Gastrocnemius medialis (tissue), 4 donors: ENCODE results near the gene SLC8B1. TPM values are rescaled to one million over a fixed set of nuclear protein-coding genes. Genes with fewer than 3 reads are reported as not detected.

Experiments used
- ATAC-seq, 2 donors: fragments of 150-250 bp; one replicate each; pipeline ENCODE4 v1.9.1; 2016
- DNase-seq, 2 donors: peaks; one replicate each; pipeline ENCODE4 v3.0.0-alpha.2; 2019
- H3K27ac ChIP-seq, 4 donors: fragments of 200-600 bp; sonication (generic); 1 replicate in 1 of 4; 2 replicates in 3 of 4; pipeline ENCODE4 v1.5.1; 2016 to 2018; ENCODE audit warnings: mild to moderate bottlenecking in 2 of 4, moderate library complexity in 1 of 4
- H3K27me3 ChIP-seq, 3 donors: fragments of 200-600 bp; sonication (generic) in 2 of 3; 1 replicate in 1 of 3; 2 replicates in 2 of 3; pipeline versions ENCODE4 v1.5.1 to v1.6.0; 2016 to 2019; ENCODE audit warnings: mild to moderate bottlenecking in 1 of 3, moderate library complexity in 1 of 3
- H3K36me3 ChIP-seq, 2 donors: fragments of 200-600 bp; sonication (generic) in 1 of 2; one replicate each; pipeline ENCODE4 v1.5.1; 2017 to 2018
- H3K4me1 ChIP-seq, 2 donors: fragments of 200-600 bp; sonication (generic) in 1 of 2; one replicate each; pipeline ENCODE4 v1.5.1; 2016 to 2017; ENCODE audit warnings: mild to moderate bottlenecking in 2 of 2
- H3K4me3 ChIP-seq, 4 donors: fragments of 200-600 bp; sonication (generic) in 3 of 4; 1 replicate in 1 of 4; 2 replicates in 3 of 4; pipeline ENCODE4 v1.5.1; 2016 to 2019; ENCODE audit warnings: mild to moderate bottlenecking in 2 of 4
- H3K9me3 ChIP-seq, 3 donors: fragments of 200-600 bp; sonication (generic) in 2 of 3; 1 replicate in 1 of 3; 2 replicates in 2 of 3; pipeline ENCODE4 v1.5.1; 2016 to 2019
- POLR2A ChIP-seq, 2 donors: fragments of 450-650 bp; IDR thresholded peaks; one replicate each; pipeline ENCODE4 v1.6.1; 2017; ENCODE audit warnings: antibody characterized with exemption in 2 of 2, mild to moderate bottlenecking in 2 of 2, moderate library complexity in 2 of 2
- in situ Hi-C, 4 donors: fragments of 200-750 bp; cut with MboI; loops; one replicate each; pipeline versions ENCODE4 v1.15.0 to v1.8.0; 2017; ENCODE audit warnings: low sequenced_read_pairs in 4 of 4
- intact Hi-C: fragments of 100-400 bp; cut with DNase I; formaldehyde crosslinking; loops from one replicate; pipeline ENCODE4 v1.15.1; 2023; ENCODE audit warnings: low total_unique reads
- total RNA-seq, 4 donors: library from RNA; depleted of rRNA; stranded (reverse); fragments of >200 nt; gene quantifications; one replicate each; pipeline versions ENCODE4 v1.1.0 to v1.2.3, GENCODE V29; 2016
- TF ChIP-seq, protein P1 (sequence below), 5 experiments: fragments of 450-650 bp in 3 of 5; fragments of 200-600 bp in 2 of 5; sonication (generic) in 2 of 5; IDR thresholded peaks in 4 of 5; conservative IDR thresholded peaks in 1 of 5; 1 replicate in 4 of 5; 2 replicates in 1 of 5; pipeline ENCODE4 v1.5.1; 2016 to 2019; ENCODE audit warnings: antibody characterized with exemption in 5 of 5, mild to moderate bottlenecking in 3 of 5, moderate library complexity in 3 of 5

Gene SLC8B1
- total RNA-seq, 4 donors from 2014 or later = 8.2 to 21.2 (median 14.5) TPM

- Histone ChIP-seq H3K36me3 (no peaks in the 10 kb centered on the region), H3K4me1 (no peaks in the 10 kb centered on the region), H3K9me3 (no peaks in the 10 kb centered on the region), H3K27me3 (no peaks in the 10 kb centered on the region), H3K27ac (no peak overlapping the region), H3K4me3 (no peak overlapping the region)
- in situ Hi-C loops = no loop called here
- no peak for DNase-seq
- ATAC-seq = no peak
- TF ChIP-seq POLR2A (IDR thresholded peaks at IDR 0.05) = no peak
- TF ChIP-seq, protein P1, sequence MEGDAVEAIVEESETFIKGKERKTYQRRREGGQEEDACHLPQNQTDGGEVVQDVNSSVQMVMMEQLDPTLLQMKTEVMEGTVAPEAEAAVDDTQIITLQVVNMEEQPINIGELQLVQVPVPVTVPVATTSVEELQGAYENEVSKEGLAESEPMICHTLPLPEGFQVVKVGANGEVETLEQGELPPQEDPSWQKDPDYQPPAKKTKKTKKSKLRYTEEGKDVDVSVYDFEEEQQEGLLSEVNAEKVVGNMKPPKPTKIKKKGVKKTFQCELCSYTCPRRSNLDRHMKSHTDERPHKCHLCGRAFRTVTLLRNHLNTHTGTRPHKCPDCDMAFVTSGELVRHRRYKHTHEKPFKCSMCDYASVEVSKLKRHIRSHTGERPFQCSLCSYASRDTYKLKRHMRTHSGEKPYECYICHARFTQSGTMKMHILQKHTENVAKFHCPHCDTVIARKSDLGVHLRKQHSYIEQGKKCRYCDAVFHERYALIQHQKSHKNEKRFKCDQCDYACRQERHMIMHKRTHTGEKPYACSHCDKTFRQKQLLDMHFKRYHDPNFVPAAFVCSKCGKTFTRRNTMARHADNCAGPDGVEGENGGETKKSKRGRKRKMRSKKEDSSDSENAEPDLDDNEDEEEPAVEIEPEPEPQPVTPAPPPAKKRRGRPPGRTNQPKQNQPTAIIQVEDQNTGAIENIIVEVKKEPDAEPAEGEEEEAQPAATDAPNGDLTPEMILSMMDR (IDR thresholded peaks at IDR 0.05 in 4 of 5, conservative IDR thresholded peaks at IDR 0.05 in 1 of 5) = no peak
- intact Hi-C loops = no loop called here
Measured at GRCh38 chr12:113348849-113349536, 14.1 kb upstream of the SLC8B1 start.

DNA sequence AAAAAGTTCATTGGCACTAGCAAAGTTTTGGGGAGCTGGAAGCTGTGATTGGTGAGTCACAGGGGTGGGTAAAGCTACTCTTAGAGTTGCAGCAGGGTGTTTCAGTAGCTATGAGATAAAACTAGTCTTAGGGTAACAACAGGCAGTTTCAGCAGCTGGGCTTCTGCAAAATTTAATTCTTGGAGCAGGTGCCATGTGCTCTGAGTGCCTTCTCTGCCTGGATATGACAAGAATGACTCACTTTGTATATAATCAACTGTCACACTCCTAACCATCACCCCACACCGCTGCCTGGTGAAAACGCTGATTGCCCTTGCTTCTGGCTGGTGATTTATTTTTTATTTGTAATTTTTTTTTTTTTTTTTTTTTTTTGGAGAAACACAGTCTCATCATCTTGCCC is 13.0 kb upstream of the SLC8B1 start:
- in situ Hi-C loops = no loop called here
- no peak for DNase-seq

DNA sequence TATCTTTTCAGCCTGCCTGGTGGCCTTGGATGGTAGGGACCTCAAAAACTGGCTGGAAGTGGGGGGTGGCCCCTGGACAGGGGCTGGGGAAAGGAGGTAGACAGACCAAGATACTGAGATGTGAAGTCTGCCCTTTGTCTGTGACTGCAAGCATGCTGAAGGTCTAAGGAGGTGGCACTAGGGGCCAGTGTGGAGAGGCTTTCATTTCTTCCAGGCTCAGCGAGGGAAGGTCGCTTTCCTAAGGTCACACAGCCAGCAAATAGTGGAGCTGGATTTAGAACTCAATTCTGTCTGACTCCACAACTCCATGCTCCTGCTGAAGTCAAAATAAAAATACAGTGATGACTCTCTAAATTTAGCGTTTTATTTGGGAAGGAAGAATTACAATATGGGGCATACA is 12.2 kb upstream of the SLC8B1 start:
- H3K4me3 ChIP-seq = no peak overlapping the region
- no peak for ATAC-seq
- H3K36me3 ChIP-seq = no peaks in the 10 kb centered on the region
- DNase-seq = no peak
- no peak overlapping the region for H3K27ac ChIP-seq
- intact Hi-C loops = no loop called here
- no peaks in the 10 kb centered on the region for H3K27me3 ChIP-seq
- H3K9me3 ChIP-seq = no peaks in the 10 kb centered on the region
- in situ Hi-C loops = no loop called here
- H3K4me1 ChIP-seq = no peaks in the 10 kb centered on the region
- TF ChIP-seq POLR2A (IDR thresholded peaks at IDR 0.05) = no peak
- TF ChIP-seq, protein P1 (IDR thresholded peaks at IDR 0.05 in 4 of 5, conservative IDR thresholded peaks at IDR 0.05 in 1 of 5) = no peak

More for the DNA sequence above, 13.0 kb upstream of the SLC8B1 start:
- H3K27me3 ChIP-seq = no peaks in the 10 kb centered on the region
- no peak for ATAC-seq
- no peak overlapping the region for H3K4me3 ChIP-seq
- no peaks in the 10 kb centered on the region for H3K9me3 ChIP-seq
- H3K4me1 ChIP-seq = no peaks in the 10 kb centered on the region
- TF ChIP-seq POLR2A (IDR thresholded peaks at IDR 0.05) = no peak
- TF ChIP-seq, protein P1 (IDR thresholded peaks at IDR 0.05 in 4 of 5, conservative IDR thresholded peaks at IDR 0.05 in 1 of 5) = no peak
- no peak overlapping the region for H3K27ac ChIP-seq
- intact Hi-C loops = no loop called here
- no peaks in the 10 kb centered on the region for H3K36me3 ChIP-seq

GRCh38 chr12:113346353-113346752 is 11.4 kb upstream of the SLC8B1 start:
- in situ Hi-C loops (no loop called here), intact Hi-C loops (no loop called here)
- ATAC-seq = no peak
- H3K36me3 ChIP-seq = no peaks in the 10 kb centered on the region
- H3K27me3 ChIP-seq = no peaks in the 10 kb centered on the region
- no peak for TF ChIP-seq POLR2A (IDR thresholded peaks at IDR 0.05)
- TF ChIP-seq, protein P1 (IDR thresholded peaks at IDR 0.05 in 4 of 5, conservative IDR thresholded peaks at IDR 0.05 in 1 of 5) = no peak
- no peak for DNase-seq
- no peak overlapping the region for H3K4me3 ChIP-seq
- no peak overlapping the region for H3K27ac ChIP-seq
- H3K9me3 ChIP-seq = no peaks in the 10 kb centered on the region
- no peaks in the 10 kb centered on the region for H3K4me1 ChIP-seq

DNA sequence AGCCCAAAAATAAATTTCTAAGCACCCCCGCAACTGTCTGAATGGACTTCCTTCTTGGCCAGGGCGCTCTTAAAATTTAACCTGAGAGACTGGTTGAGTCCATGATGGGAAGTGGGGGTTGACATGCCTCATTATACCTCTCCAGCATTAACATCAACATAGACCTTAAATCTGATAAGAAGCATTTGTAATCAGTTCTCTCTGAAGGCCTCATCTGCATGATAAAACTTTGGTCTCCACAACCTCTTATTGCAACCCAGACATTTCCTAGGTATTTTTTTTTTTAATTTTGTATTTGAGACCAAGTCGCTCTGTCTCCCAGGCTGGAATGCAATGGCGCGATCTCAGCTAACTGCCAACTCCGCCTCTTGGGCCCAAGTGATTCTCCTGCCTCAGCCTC is 10.4 kb upstream of the SLC8B1 start:
- TF ChIP-seq, protein P1 (IDR thresholded peaks at IDR 0.05 in 4 of 5, conservative IDR thresholded peaks at IDR 0.05 in 1 of 5) = no peak
- TF ChIP-seq POLR2A (IDR thresholded peaks at IDR 0.05) = no peak
- Histone ChIP-seq H3K27ac (no peak overlapping the region), H3K36me3 (no peaks in the 10 kb centered on the region), H3K9me3 (no peaks in the 10 kb centered on the region), H3K27me3 (no peaks in the 10 kb centered on the region), H3K4me1 (no peaks in the 10 kb centered on the region), H3K4me3 (no peak overlapping the region)
- in situ Hi-C loops (no loop called here), intact Hi-C loops (no loop called here)
- no peak for ATAC-seq
- DNase-seq = no peak
